ENCODE results near the gene GABPB1. TPM values are rescaled to one million over a fixed set of nuclear protein-coding genes. Genes with fewer than 3 reads are reported as not detected.

The GABPB1 gene
- total RNA-seq, 1 experiment from 2014 or later: 45.0 TPM

DNA sequence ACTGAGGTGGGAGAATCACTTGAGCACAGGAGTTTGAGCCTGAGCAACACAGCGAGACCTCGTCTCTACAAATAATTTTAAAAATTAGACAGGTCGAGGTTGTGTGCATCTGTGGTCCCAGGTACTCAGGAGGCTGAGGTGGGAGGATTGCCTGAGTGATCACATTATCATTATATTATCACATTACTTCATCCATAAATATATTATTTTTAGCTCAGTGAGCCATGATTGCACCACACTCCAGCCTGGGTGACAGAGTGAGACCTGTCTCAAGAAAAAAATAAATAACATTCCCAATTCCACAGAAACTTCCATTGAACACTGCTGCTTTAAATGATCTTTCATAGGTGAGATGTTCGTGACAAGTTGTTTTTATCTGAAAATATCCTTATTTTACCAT is 21.8 kb downstream of the GABPB1 start:
- Mint-ChIP-seq H3K9me3 (no peaks in the 10 kb centered on the region), H3K4me1 (peaks cover 11 to 16% of the 10 kb centered on the region in 2 experiments), H3K4me3 (no peak overlapping the region), H3K27ac (no peak overlapping the region), H3K36me3 (ENCODE audit: insufficient read depth in 1 of 3, low read depth in 3 of 3) (peaks cover 0 to 2% (median 0%) of the 10 kb centered on the region in 3 experiments; a peak in 3 of 7 replicates), H3K27me3 (ENCODE audit: low read depth) (no peaks in the 10 kb centered on the region)
- H3K79me1 ChIP-seq (ENCODE audit: insufficient read depth, low read depth, low read length, poor library complexity, severe bottlenecking): peaks cover 5% of the 10 kb centered on the region
- TF ChIP-seq CTCF (conservative IDR thresholded peaks at IDR 0.05): no peak
- H3K27ac ChIP-seq (ENCODE audit: insufficient read length, low read depth, low read length): no peak overlapping the region
- no peak overlapping the region for H2AFZ ChIP-seq (ENCODE audit: low read length)
- H3T11ph ChIP-seq (ENCODE audit: low read length): no peak overlapping the region
- no peaks in the 10 kb centered on the region for H4K20me1 ChIP-seq (ENCODE audit: control insufficient read depth, insufficient read depth, insufficient read length)
- H3K23me2 ChIP-seq (ENCODE audit: insufficient read length, low read depth, low read length, poor library complexity, severe bottlenecking): no peaks in the 10 kb centered on the region
- no peak overlapping the region for H3K23ac ChIP-seq (ENCODE audit: insufficient read length, low read depth, low read length)
- peaks cover 5% of the 10 kb centered on the region; the same call in 1 of the 2 replicates for H3K4me1 ChIP-seq (ENCODE audit: insufficient read depth, low read length)
- no peak overlapping the region for H2BK12ac ChIP-seq (ENCODE audit: insufficient read length, low read depth, low read length)
- no peak overlapping the region for H3K4ac ChIP-seq (ENCODE audit: low read depth, low read length)
- no peak overlapping the region for H2BK15ac ChIP-seq (ENCODE audit: low read depth, low read length)
- no peak overlapping the region for H3K56ac ChIP-seq (ENCODE audit: insufficient read length, low read depth, low read length)
- no peak overlapping the region for H2BK120ac ChIP-seq (ENCODE audit: low read depth, low read length, poor library complexity, severe bottlenecking)
- no peak overlapping the region for H4K8ac ChIP-seq (replicated peaks; ENCODE audit: insufficient read length, low read depth, low read length)
- no peaks in the 10 kb centered on the region for H3K9me3 ChIP-seq (ENCODE audit: control insufficient read depth, low read depth, low read length)
- no peaks in the 10 kb centered on the region for H3K79me2 ChIP-seq (ENCODE audit: insufficient read depth, low read length)
- no peak overlapping the region for H2BK5ac ChIP-seq (ENCODE audit: insufficient read length, low read length)
- H3K27me3 ChIP-seq (ENCODE audit: insufficient read depth, low read length): no peaks in the 10 kb centered on the region
- no peak overlapping the region for H3K18ac ChIP-seq (ENCODE audit: insufficient read length, low read depth, low read length)
- no peak overlapping the region for H3K14ac ChIP-seq (ENCODE audit: insufficient read depth, low read length)
- no peak overlapping the region for H2AK5ac ChIP-seq (ENCODE audit: insufficient read length, low read length)
- no peak overlapping the region for H4K5ac ChIP-seq (ENCODE audit: insufficient read length, low read depth, low read length)
- DNase-seq: no peak
- H4K91ac ChIP-seq (ENCODE audit: insufficient read length, low read depth, low read length): no peak overlapping the region
- no peak overlapping the region for H3K4me2 ChIP-seq (ENCODE audit: insufficient read depth, insufficient read length, low read length)
- no peak overlapping the region for H3K9ac ChIP-seq (ENCODE audit: extremely low read depth, insufficient read length, low read length)
- no peak overlapping the region for H2BK20ac ChIP-seq (ENCODE audit: low read depth, low read length, poor library complexity, severe bottlenecking)
- no CpG with 5 or more reads among the region's 4 CpGs for WGBS (ENCODE audit: extremely low coverage, insufficient read length, low lambda C conversion rate)
